HG03378 (cell line): ENCODE data around the gene POLA2.
"Not testable (repeated sequence)": the region's sequence is repeated elsewhere in the genome, so short reads cannot be mapped to it uniquely, and the experiment has no call there.

Experiments used
- ATAC-seq: cut with Tn5 transposase; IDR thresholded peaks from one replicate; pipeline ENCODE4 v1.9.1; 2021; ENCODE audit warnings: mild to moderate bottlenecking, moderate library complexity; ENCODE audit not compliant: unreplicated experiment

The POLA2 gene

GRCh38 chr11:65329478-65329877 is 67.7 kb downstream of the POLA2 start:
- no peak for ATAC-seq

- ATAC-seq: no peak
Observed at GRCh38 chr11:65329944-65330403, 68.2 kb downstream of the POLA2 start.

- ATAC-seq: no peak
Observed at GRCh38 chr11:65330544-65330943, 68.8 kb downstream of the POLA2 start.

GRCh38 chr11:65332591-65332990 is 70.8 kb downstream of the POLA2 start:
- not testable (repeated sequence) for ATAC-seq

- ATAC-seq: no peak
Observed at GRCh38 chr11:65334696-65335295, 73.0 kb downstream of the POLA2 start.

- ATAC-seq: no peak
Observed at GRCh38 chr11:65338676-65339075, 76.9 kb downstream of the POLA2 start.

- ATAC-seq: no peak
Observed at GRCh38 chr11:65340226-65340625, 78.5 kb downstream of the POLA2 start.

GRCh38 chr11:65341856-65342255 is 80.1 kb downstream of the POLA2 start:
- no peak for ATAC-seq
